ENCODE results near the gene ARAP1. TPM values are rescaled to one million over a fixed set of nuclear protein-coding genes. Genes with fewer than 3 reads are reported as not detected.

The ARAP1 gene
- total RNA-seq, 1 experiment from 2014 or later = 53.0 TPM

GRCh38 chr11:72657411-72658100 lies 94.7 kb downstream of the ARAP1 start:
- CTCF ChIA-PET = no interaction called here

GRCh38 chr11:72655896-72656464 lies 96.2 kb downstream of the ARAP1 start:
- H3K27ac Mint-ChIP-seq (ENCODE audit: unreplicated experiment) = no peak overlapping the region
- TF ChIP-seq, protein P1, sequence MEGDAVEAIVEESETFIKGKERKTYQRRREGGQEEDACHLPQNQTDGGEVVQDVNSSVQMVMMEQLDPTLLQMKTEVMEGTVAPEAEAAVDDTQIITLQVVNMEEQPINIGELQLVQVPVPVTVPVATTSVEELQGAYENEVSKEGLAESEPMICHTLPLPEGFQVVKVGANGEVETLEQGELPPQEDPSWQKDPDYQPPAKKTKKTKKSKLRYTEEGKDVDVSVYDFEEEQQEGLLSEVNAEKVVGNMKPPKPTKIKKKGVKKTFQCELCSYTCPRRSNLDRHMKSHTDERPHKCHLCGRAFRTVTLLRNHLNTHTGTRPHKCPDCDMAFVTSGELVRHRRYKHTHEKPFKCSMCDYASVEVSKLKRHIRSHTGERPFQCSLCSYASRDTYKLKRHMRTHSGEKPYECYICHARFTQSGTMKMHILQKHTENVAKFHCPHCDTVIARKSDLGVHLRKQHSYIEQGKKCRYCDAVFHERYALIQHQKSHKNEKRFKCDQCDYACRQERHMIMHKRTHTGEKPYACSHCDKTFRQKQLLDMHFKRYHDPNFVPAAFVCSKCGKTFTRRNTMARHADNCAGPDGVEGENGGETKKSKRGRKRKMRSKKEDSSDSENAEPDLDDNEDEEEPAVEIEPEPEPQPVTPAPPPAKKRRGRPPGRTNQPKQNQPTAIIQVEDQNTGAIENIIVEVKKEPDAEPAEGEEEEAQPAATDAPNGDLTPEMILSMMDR (IDR thresholded peaks at IDR 0.05; ENCODE audit: unreplicated experiment) = no peak
- no peaks in the 10 kb centered on the region for H3K4me1 Mint-ChIP-seq (ENCODE audit: low read depth, unreplicated experiment)
- no peak overlapping the region for H3K4me3 Mint-ChIP-seq (ENCODE audit: low read depth, unreplicated experiment)
- BruUV-seq (replicated peaks) = no TSS peak
- peaks cover 83% of the 10 kb centered on the region for H3K27me3 Mint-ChIP-seq (ENCODE audit: unreplicated experiment)
- DNase-seq = no peak
- CTCF ChIA-PET = no interaction called here
- no peaks in the 10 kb centered on the region for H3K9me3 Mint-ChIP-seq (ENCODE audit: low read depth, unreplicated experiment)
- H3K36me3 Mint-ChIP-seq (ENCODE audit: insufficient read depth, unreplicated experiment) = peaks cover 12% of the 10 kb centered on the region
- intact Hi-C loops (cut with micrococcal nuclease; ENCODE audit: unreplicated experiment) = no loop called here

More at GRCh38 chr11:72657411-72658100, 94.7 kb downstream of the ARAP1 start:
- TF ChIP-seq, protein P1 (IDR thresholded peaks at IDR 0.05; ENCODE audit: unreplicated experiment) = no peak
- Mint-ChIP-seq H3K27me3 (ENCODE audit: unreplicated experiment) (peaks cover 85% of the 10 kb centered on the region), H3K4me3 (ENCODE audit: low read depth, unreplicated experiment) (no peak overlapping the region), H3K4me1 (ENCODE audit: low read depth, unreplicated experiment) (no peaks in the 10 kb centered on the region), H3K36me3 (ENCODE audit: insufficient read depth, unreplicated experiment) (peaks cover 12% of the 10 kb centered on the region), H3K9me3 (ENCODE audit: low read depth, unreplicated experiment) (no peaks in the 10 kb centered on the region), H3K27ac (ENCODE audit: unreplicated experiment) (no peak overlapping the region)
- intact Hi-C loops (cut with micrococcal nuclease; ENCODE audit: unreplicated experiment) = no loop called here
- no peak for DNase-seq
- no TSS peak for BruUV-seq (replicated peaks)

DNA sequence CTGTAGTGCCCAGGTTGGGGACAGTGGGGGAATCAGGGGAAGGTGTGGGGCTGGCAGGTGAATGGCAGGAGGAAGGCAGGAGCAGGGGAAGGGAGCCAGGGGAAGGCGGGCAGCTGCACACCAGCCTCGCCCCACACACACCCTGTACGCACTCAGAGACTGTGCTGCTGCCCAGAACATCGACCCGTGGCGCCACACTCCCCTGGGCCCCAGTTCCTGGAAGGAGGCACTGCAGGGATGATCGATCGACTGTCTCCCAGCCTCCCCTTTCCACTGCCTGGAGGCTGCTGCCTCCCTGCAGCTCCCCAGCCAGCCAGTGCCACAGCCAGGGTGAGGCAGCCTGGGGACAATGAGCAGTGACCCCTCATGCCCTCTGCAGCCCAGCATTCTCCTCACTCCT lies 97.2 kb downstream of the ARAP1 start:
- intact Hi-C loops (cut with micrococcal nuclease; ENCODE audit: unreplicated experiment) = no loop called here
- no peak overlapping the region for H3K27ac Mint-ChIP-seq (ENCODE audit: unreplicated experiment)
- CTCF ChIA-PET = no interaction called here
- TF ChIP-seq, protein P1 (IDR thresholded peaks at IDR 0.05; ENCODE audit: unreplicated experiment) = no peak
- H3K9me3 Mint-ChIP-seq (ENCODE audit: low read depth, unreplicated experiment) = no peaks in the 10 kb centered on the region
- H3K4me3 Mint-ChIP-seq (ENCODE audit: low read depth, unreplicated experiment) = no peak overlapping the region
- H3K27me3 Mint-ChIP-seq (ENCODE audit: unreplicated experiment) = peaks cover 83% of the 10 kb centered on the region
- peak; percentile 34 for DNase-seq
- H3K4me1 Mint-ChIP-seq (ENCODE audit: low read depth, unreplicated experiment) = no peaks in the 10 kb centered on the region
- no TSS peak for BruUV-seq (replicated peaks)
- H3K36me3 Mint-ChIP-seq (ENCODE audit: insufficient read depth, unreplicated experiment) = peaks cover 12% of the 10 kb centered on the region

GRCh38 chr11:72653649-72654048 lies 98.6 kb downstream of the ARAP1 start:
- DNase-seq = no peak
- no TSS peak for BruUV-seq (replicated peaks)
- Mint-ChIP-seq H3K4me1 (ENCODE audit: low read depth, unreplicated experiment) (no peaks in the 10 kb centered on the region), H3K27me3 (ENCODE audit: unreplicated experiment) (peaks cover 79% of the 10 kb centered on the region), H3K4me3 (ENCODE audit: low read depth, unreplicated experiment) (no peak overlapping the region), H3K36me3 (ENCODE audit: insufficient read depth, unreplicated experiment) (peaks cover 12% of the 10 kb centered on the region), H3K27ac (ENCODE audit: unreplicated experiment) (no peak overlapping the region), H3K9me3 (ENCODE audit: low read depth, unreplicated experiment) (no peaks in the 10 kb centered on the region)
- CTCF ChIA-PET = interaction anchor here (0.6 kb wide), 1 partner anchor 442 kb away, joined by 3 read pairs; no protein-coding TSS in a partner anchor
- intact Hi-C loops (cut with micrococcal nuclease; ENCODE audit: unreplicated experiment) = no loop called here
- TF ChIP-seq, protein P1 (IDR thresholded peaks at IDR 0.05; ENCODE audit: unreplicated experiment) = no peak
